NCI-H524 treated with DMSO at 0.1 percent for 48 hours (cell line): ENCODE measurements around the gene MAEA.
"Not testable (repeated sequence)": the region's sequence is repeated elsewhere in the genome, so short reads cannot be mapped to it uniquely, and the experiment has no call there.

ENCODE experiments used
- DNase-seq: peaks from one replicate; lab custom pipeline; 2025; lab: John Stamatoyannopoulos, UW

The MAEA gene

DNA sequence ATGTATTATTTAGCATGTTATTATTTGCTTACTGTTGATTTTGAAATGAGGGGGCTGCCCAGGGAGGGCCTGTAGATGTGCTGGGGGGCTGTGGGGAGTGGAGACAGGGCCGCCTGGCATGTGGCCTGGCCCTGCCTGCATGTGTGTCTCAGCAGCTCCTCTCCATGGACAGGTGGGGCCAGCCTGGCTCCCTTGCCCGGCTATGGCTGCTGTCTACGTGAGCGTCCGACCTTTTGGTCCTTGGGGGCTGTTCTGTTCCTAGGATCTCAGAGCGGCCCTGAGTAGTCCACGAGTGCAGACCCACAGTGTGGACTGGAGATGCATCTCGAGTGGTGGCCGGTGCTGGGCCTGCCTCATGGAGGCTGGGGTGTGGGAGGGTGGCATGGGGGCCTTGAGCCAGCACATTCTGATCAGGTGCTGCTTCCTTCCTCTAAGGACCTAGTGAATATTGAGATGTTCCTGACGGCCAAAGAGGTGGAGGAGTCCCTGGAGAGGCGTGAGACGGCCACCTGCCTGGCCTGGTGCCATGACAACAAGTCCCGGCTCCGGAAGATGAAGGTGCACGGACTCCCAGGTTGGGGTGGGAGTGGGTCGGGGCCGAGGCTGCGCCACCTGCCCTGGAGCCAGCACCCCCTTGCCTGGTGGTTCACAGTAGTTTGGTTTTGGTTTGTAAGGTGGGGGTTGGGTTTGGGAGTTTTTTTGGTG lies 32.4 kb downstream of the MAEA start:
- no peak for DNase-seq

DNA sequence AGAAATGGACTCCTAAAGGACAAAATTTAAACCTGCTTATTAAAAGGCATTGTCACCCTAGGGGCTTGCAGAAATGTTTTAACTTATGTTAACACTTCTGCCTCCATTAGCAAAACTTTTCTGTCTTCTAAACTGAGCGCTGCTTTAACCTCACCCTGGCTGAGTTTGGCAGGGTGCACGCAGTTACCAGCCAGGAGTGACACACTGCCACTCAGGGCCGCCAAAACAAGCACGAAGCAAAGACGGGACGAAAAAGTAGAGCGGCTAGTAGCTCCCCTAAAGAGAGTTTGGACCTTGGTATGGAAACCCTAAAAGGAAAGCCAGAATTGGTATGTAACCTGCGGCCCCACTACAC lies 33.6 kb downstream of the MAEA start:
- no peak for DNase-seq

DNA sequence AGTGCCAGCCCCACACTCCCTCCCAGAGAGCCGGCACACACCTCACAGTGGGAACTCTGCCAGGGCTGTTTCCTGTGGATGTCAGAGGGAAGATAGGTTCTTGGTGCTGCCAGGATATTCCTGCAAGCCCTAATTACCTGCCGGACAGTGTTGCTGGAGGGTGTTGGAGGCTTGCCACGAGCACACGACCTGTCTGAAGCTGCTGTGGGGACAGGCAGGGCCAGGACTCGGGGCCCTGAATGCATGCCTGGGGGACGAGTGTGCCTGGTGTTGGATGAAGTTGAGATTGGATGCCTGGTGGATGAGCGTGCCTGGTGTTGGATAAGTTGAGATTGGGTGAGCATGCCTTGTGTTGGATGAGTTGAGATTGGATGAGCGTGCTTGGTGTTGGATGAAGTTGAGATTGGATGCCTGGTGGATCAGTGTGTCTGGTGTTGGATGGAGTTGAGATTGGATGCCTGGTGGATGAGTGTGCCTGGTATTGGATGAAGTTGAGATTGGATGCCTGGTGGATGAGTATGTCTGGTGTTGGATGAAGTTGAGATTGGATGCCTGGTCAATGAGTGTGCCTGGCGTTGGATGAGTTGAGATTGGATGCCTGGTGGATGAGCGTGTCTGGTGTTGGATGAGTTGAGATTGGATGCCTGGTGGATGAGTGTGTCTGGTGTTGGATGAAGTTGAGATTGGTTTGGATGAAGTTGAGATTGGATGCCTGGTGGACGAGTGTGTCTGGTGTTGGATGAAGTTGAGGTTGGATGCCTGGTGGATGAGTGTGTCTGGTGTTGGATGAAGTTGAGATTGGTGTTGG lies 34.1 kb downstream of the MAEA start:
- DNase-seq: no peak

DNA sequence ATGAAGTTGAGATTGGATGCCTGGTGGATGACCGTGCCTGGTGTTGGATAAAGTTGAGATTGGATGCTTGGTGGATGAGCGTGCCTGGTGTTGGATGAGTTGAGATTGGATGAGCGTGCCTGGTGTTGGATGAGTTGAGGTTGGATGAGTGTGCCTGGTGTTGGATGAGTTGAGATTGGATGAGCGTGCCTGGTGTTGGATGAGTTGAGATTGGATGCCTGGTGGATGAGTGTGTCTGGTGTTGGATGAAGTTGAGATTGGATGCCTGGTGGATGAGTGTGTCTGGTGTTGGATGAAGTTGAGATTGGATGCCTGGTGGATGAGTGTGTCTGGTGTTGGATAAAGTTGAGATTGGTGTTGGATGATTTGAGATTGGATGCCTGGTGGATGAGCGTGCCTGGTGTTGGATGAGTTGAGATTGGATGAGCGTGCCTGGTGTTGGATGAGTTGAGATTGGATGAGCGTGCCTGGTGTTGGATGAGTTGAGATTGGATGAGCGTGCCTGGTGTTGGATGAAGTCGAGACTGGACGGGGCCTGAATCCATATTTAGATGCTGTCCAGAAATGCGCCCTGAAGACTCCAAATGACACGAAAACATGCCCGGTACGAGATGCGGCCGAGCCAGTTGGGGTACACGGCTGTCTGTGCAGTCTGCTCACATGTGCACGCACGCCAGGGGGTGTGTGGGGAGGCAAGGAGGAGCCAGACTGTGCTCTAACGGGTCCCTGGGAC lies 34.9 kb downstream of the MAEA start:
- DNase-seq: not testable (repeated sequence)

DNA sequence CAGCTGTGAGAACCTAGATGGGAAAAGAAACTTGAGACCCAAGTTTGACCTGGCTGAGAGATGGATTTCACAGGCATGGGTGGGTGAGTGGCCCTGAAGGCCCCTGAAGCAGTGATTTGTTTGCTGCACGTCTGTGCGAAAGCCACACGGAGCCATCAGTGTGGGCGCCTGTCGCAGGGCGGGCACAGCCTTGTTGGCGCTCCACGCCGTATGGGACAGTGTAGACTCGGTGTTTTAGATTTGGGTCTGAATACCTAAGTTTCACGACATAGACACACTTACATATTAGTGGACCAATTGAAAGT lies 35.4 kb downstream of the MAEA start:
- no peak for DNase-seq

DNA sequence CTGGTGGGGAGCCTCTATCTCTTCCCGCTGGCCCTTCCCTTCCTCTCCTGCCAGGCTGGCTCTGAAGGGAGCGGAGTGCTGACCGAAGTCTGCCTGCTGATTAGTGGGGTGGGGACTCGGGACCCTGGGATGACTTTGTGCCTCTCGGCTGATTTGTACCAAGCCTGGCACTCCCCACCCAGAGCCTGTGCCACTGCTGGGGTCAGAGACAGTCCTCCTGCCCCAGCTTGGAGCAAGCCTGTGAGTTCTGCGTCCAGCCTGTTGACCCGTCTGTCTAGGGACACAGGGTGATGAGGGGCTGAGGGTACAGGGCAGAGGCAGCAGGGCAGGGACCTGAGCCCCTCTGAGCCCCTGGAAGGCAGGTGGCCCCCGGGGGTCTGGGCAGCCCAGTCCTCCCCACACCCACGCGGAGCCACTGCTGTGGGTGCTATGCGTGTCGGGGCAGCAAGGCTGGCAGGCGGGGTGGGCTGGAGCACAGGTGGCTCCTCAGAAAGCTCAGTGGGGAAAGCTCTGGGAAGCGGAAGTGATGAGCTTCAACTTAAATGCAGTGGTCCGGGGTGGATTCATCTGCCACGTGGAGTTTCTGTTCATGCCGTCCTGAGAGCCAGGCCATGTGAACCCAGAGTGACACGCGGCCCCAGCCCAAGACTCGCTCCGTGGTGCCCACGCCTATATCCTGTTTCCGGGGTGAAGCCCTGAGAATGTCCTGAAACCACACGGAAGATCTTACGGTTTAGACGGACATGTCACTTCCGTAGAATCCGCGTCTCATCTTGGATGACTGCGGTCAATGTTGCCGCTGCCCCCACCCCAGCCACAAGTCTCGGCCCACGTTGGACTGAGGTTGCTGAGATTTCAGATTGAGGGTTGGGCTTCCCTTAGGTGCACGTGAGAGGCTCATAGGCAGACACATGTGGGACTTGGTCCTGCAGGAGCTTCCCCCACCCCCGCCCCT lies 36.3 kb downstream of the MAEA start:
- DNase-seq: no peak

DNA sequence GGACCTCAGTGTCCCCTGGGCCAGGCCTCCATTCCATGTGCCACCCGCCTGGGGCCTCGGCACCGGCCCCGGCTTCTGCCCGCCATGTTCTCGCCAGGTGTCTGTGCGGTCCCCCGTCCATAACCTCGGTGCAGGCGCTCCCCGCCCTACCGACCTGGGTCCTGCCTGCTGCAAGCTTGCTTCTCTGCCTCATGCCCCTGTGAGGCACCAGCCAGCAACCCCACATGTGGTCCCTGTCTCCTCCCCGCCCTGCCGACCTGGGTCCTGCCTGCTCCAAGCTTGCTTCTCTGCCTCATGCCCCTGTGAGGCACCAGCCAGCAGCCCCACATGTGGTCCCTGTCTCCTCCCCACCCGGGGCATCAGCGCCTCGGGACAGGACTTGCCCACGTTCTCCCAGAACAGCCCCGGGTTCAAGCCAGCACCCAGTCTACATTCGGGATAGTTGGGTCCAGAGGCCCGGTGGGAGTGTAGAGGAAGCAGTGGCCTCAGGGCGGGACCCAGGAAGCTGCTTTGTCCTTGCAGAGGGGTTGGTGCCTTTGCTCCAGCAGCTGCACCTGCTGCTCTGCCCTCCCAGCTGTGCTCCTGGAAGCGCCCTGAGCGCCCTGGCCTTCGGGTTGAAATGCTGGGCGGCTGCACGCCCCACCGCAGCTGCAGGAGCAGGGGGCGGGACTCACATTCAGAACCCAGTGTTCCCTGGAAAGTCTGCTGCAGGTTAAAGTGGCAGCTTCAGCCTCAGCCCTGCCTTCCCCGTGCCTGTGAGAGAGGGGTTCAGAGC lies 37.2 kb downstream of the MAEA start:
- no peak for DNase-seq

DNA sequence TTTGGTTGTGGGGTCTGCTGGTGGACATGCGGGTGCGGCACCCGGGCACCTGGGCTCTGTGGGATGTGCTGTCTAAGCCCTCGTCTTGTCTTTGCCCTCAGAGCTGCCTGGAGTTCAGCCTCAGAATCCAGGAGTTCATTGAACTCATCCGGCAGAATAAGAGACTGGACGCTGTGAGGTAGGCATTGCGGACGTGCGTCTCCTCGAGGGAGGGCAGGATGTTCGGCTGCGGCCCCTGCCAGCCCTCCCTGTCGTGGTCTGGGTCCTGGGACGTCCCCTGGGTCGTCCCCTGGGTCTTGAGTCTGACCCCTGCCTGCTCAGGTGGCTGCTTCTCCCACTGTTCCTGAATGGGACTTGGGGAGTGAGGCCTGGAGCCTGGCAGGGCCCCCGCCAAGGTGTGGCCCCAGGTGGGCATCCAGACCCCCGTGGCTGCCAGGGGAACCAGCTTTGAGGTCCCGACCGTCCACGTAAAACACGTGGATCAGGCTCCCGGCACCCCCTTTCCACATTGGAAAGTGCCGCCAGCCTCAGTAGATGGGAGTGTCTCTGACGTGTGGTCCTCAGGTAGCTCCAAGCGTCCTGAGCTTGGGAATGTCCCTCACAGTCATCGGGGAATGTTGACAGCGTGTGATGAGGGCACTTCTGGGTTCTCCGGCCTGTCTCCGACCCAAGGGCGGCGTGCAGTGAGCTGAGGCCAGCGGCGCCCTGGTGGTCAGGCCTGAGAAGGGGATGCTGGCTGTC lies 38.0 kb downstream of the MAEA start:
- no peak for DNase-seq

DNA sequence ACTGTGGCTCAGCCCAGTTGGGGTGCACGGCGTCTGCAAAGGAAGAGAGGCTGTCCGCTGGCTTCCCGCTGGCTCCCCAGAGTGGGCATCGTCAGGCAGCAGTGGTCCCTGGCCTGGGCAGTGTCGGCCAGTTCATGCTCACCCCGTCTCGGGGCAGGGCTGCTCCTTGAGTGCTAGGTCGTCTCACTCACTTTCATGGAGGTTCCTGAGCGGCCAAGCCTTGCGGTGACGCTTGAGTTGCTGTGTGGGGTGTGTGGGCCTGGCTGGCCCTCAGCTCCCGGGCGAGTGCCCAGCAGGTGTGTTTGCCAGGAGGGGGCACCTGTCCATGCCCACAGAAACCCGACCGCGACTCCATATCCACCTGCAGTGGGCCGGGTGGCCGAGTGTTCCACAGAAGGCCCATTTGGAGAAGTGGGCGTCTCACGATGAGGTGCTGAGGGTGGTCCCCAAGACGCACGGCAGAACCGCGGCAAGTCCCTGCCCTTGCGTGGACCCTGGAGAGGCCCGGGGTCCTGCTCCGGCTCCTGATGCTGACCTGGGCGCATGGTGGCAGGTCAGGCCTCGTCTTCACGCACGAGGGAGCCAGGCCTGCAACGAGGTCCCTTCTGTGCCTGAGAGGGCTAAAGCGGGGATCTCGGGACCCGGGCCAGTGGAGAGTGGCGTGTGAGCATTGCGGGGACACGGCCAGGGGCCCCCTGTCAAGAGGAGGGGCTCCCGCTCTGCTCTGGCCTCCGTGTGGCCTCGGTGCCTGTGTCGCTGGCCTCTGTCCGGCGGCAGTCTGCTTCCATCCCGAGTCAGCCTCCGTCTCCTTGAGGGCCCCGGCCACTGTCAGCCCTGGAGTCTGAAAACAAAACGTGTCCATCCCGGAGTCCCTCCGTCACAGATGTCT lies 38.8 kb downstream of the MAEA start:
- no peak for DNase-seq

DNA sequence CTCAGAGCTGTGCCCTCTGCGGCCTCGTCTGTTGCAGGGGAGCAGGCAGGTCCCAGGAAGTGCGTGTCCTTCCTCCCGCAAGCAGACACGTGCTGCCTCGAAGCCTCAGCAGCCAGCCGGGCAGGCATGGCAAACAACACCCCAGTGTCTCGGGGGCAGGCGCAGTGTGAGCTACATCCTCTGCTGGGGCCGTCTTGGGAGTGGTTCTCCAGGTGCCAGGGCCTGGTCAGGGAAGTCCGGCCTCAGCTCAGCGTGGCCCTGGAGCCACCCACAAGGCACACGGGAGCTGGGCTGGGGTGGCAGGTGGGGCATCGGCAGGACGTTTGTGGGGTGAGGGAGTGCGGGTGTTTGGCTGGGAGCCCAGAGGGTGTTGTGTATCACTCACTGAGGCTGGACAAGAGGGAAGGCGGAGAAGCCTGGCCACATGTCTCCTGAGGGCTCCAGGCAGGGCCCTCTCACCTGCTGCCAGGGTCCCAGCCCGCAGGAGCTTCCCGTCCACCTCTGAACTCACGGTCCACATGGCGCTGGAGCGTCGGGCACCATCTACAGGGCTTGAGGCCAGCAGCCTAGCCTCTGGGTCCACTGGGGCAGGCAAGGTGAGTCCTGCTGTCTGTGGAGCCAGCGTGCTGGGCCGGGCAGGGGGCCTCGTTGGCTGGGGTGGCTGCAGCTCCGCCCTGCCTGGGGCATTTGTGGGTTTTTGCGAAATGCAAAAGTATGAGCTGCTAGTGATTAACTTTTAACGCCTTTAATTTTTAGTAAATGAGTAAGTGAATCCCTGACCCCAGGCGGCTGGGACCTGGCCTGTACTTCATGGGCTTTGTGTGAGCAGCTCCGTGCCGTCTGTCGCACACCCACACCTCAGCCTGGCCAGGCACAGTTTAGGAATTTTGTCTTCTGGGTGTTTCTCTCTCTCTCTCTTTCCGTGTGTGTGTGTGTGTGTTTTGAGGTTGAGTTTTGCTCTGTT lies 40.0 kb downstream of the MAEA start:
- no peak for DNase-seq

DNA sequence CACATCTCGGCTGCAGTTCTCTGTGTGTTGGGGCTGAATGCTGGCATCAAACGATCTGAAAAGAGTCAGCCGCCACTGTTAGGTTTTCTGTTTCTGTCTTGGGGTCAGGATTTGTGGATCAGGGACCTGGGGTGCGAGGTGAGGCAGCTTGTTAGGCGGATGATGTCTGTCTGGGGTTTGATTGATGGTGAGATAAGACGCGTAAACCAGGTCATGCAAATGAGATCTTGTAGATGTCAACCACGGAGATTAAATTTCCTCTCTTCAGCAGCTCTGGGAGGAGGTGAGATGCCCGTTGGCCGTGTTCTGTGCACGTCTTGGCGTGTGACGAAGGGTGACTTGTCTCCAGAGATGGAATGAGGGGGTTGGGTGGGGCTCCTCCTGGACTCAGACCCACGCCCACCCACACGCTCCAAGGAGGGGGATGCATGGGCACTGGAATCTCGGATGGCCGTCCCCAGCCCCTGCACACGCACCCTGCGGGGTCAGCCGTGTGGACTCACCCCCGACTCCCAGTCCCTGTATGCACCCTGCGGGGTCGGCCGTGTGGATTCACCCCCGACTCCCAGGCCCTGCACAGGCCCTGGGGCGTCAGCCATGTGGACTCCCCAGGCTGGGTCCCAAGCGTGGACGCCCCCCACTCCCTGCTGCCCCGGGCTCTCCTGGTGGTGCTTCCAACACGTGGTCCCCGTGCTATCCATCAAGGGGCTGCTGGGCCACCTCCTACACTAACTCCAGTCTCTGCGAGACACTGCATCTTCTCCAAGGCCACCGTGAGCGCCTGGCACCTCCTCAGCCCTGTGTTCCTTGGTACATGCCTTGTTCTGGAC lies 41.3 kb downstream of the MAEA start:
- DNase-seq: no peak

DNA sequence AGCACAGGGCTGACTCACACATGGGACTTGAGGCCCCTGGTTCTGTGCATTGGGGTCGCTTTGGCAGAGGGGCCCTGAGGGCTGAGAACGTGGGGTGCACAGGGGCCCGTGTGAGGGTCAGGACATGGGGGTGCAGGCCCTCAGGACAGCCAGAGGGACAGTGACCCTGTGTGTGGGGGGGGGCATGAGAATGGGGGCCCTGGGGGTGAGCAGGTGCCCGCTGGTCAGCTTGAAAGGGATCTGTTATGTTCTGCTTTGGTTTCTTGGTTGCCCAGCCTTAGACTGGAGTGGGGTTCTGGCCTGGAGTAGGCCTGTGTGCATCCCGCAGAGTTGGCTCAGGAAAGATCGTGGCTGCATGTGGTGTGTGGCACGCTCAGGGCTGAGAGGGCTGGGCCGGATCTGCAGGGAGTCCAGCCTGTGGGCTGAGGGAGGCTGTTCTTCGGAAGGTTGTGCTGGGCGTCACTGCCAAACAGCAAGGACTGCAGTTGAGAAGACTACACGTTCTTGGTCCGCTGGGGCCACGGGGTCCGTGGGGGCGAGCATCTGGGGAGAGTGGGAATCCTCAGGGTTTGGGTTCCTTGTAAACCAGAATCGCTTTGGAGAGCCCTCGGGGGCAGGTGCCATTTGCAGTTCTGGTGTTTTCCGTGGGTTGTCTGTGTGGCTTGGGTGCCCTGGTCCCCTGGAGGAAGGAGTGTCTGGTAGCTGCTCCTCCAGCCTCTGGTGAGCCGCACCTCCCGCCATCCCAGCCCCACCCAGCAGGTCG lies 42.1 kb downstream of the MAEA start:
- no peak for DNase-seq

DNA sequence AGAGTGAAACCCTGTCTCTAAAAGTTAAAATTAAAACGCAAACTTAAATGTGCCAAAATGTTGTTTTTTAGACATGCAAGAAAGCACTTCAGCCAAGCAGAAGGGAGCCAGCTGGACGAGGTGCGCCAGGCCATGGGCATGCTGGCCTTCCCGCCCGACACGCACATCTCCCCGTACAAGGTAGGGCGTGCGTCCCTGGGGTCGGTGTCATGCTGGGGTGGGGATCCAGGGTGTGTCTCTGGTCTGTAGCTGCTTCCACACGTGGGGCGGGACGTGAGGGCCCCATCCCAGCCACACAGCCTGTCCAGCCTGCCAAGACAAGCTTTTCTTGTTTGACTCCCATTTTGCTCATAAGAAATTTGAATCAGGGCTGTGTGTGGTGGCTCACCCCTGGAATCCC lies 43.0 kb downstream of the MAEA start:
- DNase-seq: no peak

DNA sequence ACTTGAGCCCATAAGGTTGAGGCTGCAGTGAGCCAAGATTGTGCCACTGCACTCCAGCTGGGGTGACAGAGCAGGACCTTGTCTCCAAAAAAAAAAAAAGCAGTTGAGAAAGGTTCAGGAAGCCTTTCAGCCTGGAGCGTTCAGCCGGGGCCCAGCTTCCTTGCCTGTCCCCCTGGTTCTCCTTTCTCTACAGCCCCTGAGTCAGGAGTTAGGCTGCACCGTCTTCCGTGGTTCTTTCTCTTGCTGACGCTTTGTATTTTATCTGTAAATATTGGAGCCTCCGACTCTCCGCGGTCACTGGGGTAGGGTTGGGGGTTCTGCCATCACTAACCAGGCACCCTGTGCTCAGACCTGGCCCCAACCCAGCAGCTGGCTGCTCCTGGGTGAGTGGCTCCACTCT lies 43.6 kb downstream of the MAEA start:
- no peak for DNase-seq

DNA sequence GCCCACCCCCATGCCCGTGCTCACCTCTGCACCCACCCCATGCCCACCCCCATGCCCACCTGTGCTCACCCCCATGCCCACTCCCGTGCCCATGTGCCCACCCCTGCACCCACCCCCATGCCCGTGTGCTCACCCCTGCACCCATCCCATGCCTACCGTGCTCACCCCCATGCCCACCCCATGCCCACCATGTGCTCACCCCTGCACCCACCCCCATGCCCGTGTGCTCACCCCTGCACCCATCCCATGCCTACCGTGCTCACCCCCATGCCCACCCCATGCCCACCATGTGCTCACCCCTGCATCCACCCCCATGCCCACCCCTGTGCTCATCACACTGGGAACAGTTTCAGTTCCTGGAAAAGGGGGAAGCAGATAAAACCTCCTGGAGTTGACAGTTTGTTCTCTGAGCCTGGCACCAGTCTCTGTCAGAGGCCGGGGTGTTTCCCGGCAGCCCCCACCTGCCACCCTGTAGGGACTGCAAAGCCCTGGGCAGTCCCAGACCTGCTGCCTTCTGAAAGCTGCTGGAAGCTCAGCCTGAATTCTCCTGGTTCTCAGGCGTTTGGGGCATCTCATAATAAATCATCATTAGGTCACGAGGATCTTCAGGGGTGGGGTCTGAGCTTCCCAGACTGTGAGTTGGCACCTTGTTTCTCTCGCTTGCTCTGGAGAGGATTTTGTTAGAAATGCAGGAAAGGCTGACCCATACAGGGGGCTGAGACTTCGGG lies 44.3 kb downstream of the MAEA start:
- not testable (repeated sequence) for DNase-seq

DNA sequence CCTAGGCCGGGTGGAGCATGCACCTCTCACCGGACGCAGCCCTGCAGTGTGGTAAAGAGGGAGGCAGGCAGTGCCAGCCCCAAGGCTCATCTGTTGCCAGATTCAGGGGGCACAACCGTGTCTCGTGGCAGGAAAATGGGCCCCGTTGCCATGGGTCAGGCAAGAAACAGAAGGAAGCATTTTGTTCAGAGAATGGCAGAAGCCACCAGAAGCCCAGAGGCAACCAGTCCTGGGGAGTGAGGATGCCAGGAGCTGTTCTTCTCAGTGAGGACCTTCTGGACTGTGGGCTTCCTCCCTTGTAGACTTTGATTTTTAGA lies 44.8 kb downstream of the MAEA start:
- no peak for DNase-seq
